NCI-H748 (cell line): ENCODE data around the gene APOM.
A peak's percentile ranks its signal among the peaks of the same experiment; 100 is the strongest.

Experiments
- DNase-seq: peaks from one replicate; lab custom pipeline; 2025; ENCODE audit not compliant: unreplicated experiment; lab: John Stamatoyannopoulos, UW

APOM gene

GRCh38 chr6:31657406-31658157, 1.9 kb downstream of the APOM start:
- DNase-seq = no peak

DNA sequence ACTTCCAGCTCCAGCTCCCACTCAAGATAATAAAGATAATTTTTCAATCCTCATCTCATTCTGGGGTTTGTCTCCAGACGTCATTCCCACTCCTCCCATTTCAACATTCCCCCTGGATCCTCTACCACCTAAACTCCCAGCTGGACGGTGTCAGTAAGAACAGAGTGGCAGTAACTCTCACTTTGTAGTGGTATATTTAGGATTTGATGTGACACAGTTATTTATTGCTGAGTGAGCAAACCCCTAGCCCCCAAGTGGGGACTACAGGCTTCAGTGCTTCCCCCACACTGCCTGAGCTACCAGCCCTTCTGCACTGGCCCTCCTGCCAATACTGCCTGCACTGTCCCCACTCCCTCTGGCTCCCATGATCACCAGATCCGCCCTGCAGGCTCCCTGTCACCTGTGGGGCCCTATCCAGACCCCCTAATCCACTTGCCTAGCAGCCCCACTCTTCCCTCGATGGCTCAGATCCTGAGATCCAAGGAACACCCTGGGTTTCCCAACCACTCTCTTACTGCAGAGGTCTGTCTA, 2.5 kb downstream of the APOM start:
- no peak for DNase-seq

GRCh38 chr6:31658983-31659648, 3.4 kb downstream of the APOM start:
- no peak for DNase-seq

GRCh38 chr6:31659649-31660380, 4.1 kb downstream of the APOM start:
- DNase-seq = peak; percentile 42

GRCh38 chr6:31660381-31661261, 4.9 kb downstream of the APOM start, which contains the start of gene C6orf47:
Gene C6orf47, minus strand, starts transcription at chr6:31660778. Its CDS starts 831 bp downstream, at chr6:31659947.
- DNase-seq = peak; percentile 93

DNA sequence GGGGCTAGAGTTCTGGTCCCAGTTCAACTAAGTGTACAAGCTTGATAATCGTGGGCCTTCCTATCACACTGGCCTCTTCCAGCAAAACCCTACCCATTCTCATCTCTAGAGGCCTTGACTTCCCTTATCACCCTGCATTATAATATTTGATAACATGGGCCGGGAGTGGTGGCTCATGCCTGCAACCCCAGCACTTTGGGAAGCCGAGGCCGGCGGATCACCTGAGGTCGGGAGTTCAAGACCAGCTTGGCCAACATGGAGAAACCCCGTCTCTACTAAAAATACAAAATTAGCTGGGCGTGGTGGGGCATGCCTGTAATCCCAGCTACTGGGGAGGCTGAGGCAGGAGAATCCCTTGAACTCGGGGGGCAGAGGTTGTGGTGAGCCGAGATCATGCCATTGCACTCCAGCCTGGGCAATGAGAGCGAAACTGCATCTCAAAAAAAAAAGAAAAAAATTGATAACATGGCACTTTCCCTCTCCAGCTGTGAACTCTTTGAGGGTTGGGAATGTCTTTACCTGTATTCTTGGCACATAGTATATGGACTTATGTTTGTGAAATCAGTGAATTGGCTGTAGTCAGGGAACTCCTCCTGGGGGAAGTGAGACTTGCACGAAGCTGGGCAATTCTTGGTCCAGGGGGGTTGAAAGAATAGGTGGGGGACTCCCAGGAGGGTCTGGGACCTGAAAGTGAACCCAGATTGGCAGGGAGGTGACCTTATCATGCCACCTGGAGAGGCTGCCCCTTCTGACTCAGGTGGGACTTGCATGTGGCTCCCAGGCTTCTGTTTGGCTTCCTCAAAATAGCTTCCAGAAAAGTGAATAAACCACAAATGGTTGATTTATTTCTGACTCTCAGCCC, 5.8 kb downstream of the APOM start:
- DNase-seq = no peak

- no peak for DNase-seq
Measured at GRCh38 chr6:31662124-31662723, 6.5 kb downstream of the APOM start.

DNA sequence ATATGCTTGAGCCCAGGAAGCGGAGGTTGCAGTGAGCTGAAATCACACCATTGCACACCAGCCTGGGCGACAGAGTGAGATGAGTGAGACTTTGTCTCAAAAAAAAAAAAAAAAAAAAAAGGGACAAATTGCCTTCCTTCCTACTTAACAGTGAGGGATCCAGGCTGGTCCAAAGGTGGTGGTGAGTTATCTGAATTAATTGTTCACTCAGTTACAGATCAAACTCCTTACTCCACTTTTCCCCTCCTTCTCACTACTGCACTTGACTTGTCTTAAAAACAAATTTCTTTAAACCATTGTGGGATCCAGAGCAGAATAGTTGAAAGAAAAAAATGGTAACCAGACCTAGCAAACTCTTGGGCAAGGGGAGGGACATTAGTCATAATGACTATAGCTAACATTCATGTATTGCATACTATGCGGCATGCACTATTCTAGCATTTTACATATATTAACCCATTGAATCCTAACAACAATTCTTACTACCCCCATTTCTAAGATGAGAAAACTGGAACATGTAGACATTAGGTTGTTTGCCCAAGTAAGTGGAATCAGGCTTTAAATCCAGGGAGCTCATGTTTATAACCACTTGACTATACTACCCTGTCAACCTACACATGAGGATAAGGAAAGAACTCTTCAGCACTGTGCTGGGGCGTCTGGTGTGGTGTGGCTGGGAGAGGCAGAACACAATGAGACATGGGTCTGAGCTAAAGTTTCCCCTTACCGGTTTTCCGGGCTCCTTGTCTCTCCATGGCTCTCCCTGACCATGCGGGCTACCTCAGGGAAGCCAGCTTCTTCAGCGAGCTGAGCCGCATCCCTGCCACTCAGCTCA, 7.6 kb downstream of the APOM start:
- no peak for DNase-seq

GRCh38 chr6:31663961-31664789, 8.5 kb downstream of the APOM start:
- DNase-seq = no peak

GRCh38 chr6:31664790-31665500, 9.3 kb downstream of the APOM start, which contains the start of gene GPANK1:
Gene GPANK1, minus strand, starts transcription at chr6:31664997. Its CDS starts 519 bp downstream, at chr6:31664478.
- DNase-seq = peak; percentile 98

DNA sequence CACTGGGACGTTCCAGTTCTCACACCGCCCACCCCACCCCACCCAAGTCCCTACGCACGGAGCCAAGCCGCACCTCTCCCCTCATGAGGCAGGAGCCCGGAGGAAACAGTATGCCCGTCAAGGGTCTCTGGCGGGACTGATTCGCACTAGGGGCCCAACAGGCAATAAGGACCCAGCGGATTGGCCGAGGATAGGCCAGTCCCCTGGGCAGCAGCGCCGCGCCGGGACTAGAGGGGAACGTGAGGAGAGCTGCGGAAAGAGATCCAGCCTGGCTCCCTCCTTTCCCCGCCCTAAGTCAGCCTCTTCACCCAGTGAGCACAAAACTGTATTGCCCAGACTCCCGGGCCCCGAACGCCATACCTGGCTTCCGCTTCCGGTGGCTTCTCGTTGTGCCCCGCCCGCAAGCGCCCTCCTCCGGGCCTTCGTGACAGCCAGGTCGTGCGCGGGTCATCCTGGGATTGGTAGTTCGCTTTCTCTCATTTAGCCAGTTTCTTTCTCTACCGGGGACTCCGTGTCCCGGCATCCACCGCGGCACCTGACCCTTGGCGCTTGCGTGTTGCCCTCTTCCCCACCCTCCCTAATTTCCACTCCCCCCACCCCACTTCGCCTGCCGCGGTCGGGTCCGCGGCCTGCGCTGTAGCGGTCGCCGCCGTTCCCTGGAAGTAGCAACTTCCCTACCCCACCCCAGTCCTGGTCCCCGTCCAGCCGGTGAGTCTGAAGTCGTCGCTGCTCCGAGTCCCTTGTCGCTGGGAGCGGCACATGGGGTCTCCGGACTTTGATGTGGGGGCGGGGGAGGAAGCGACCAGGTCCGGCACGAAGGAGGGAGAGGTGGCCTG, 10.0 kb downstream of the APOM start, which contains the start of gene CSNK2B:
Gene CSNK2B (plus strand): TSS at position 580 of the 836 bp plus-strand sequence. CDS start 752 bp downstream, outside the sequence.
- DNase-seq = peak; percentile 99

- no peak for DNase-seq
Measured at GRCh38 chr6:31666337-31666965, 10.8 kb downstream of the APOM start.

GRCh38 chr6:31669676-31670075, 14.0 kb downstream of the APOM start, which contains the start of gene LY6G5B:
Gene LY6G5B, plus strand, starts transcription at chr6:31669976. Its CDS starts 975 bp downstream, at chr6:31670951.
- no peak for DNase-seq

- no peak for DNase-seq
Measured at GRCh38 chr6:31676322-31676903, 20.7 kb downstream of the APOM start.

- no peak for DNase-seq
Measured at GRCh38 chr6:31676904-31677303, 21.2 kb downstream of the APOM start.
